Kidney (tissue), 14 donors: Measurements from ENCODE around the gene ZNF488. TPM values are rescaled to one million over a fixed set of nuclear protein-coding genes. Genes with fewer than 3 reads are reported as not detected.
A peak's percentile ranks its signal among the peaks of the same experiment; 100 is the strongest.

Experiments
- DNase-seq, 5 donors: peaks; one replicate each; pipeline ENCODE4 v3.0.0-alpha.2; 2013 to 2020
- FAIRE-seq: peaks from 2 replicates; lab custom pipeline; 2012; peaks lifted over from hg19 to GRCh38; lab: Jason Lieb, UNC
- H3K27ac ChIP-seq, 2 donors: one replicate each; pipeline ENCODE4 v1.7.0; 2013; ENCODE audit warnings: low read depth in 2 of 2, low read length in 2 of 2, inconsistent platforms in 1 of 2
- H3K27me3 ChIP-seq: one replicate; pipeline ENCODE4 v1.7.1; 2013; ENCODE audit warnings: low read length, inconsistent platforms; ENCODE audit not compliant: control insufficient read depth, insufficient read depth
- H3K36me3 ChIP-seq, 3 donors: one replicate each; pipeline versions ENCODE4 v1.7.0 to v1.7.1; 2013; ENCODE audit warnings: low read length in 3 of 3, control low read depth in 1 of 3, inconsistent platforms in 1 of 3; ENCODE audit not compliant: insufficient read depth in 3 of 3, control insufficient read depth in 2 of 3
- H3K4me1 ChIP-seq, 3 donors: one replicate each; pipeline versions ENCODE4 v1.7.0 to v1.7.1; 2013; ENCODE audit warnings: low read length in 3 of 3, inconsistent platforms in 1 of 3, low read depth in 1 of 3; ENCODE audit not compliant: control insufficient read depth in 2 of 3, insufficient read depth in 2 of 3
- H3K4me3 ChIP-seq, 3 donors: one replicate each; pipeline versions ENCODE4 v1.7.0 to v1.8.1; 2013; ENCODE audit warnings: low read length in 3 of 3, control low read depth in 1 of 3, inconsistent platforms in 1 of 3
- H3K9ac ChIP-seq, 3 donors: one replicate each; pipeline versions ENCODE4 v1.7.0 to v1.7.1; 2013; ENCODE audit warnings: low read length in 3 of 3, control low read depth in 1 of 3, inconsistent platforms in 1 of 3
- H3K9me3 ChIP-seq, 3 donors: one replicate each; pipeline versions ENCODE4 v1.7.0 to v1.7.1; 2013; ENCODE audit warnings: low read length in 3 of 3, control low read depth in 1 of 3, inconsistent platforms in 1 of 3; ENCODE audit not compliant: control insufficient read depth in 2 of 3, insufficient read depth in 1 of 3
- intact Hi-C: fragments of 100-400 bp; cut with DNase I; formaldehyde crosslinking; loops from one replicate; pipeline ENCODE4 v1.11.1; 2022
- polyA plus RNA-seq: library from polyadenylated mRNA; stranded (reverse); fragments of 350-450 nt; fragmentation: Illumina TruSeq; extraction: RNeasy Lipid Tissue Mini Kit (QIAGEN cat#74804); gene quantifications from one replicate; pipeline ENCODE4 v1.2.3, GENCODE V29; 2014; ENCODE audit warnings: low read depth, low replicate concordance; ENCODE audit not compliant: insufficient read depth
- total RNA-seq: library from RNA; stranded (reverse); fragmentation: NEBNext Ultra II Directional; extraction: Animal tissue kit (Norgen Biotek cat#: 25700); gene quantifications from one replicate; pipeline ENCODE4 v1.2.1, GENCODE V29; 2021
- TF ChIP-seq, protein P1 (sequence below): IDR thresholded peaks from 3 replicates; pipeline ENCODE4 v1.5.1; 2012; ENCODE audit warnings: mild to moderate bottlenecking, moderate library complexity, borderline replicate concordance; ENCODE audit not compliant: insufficient read depth; ENCODE audit errors: extremely low read depth
- donor health status: control.
- donor health status: control.
- donor health status: control.
- donor health status: control.
- donor health status: control.
- donor health status: DM: yes; HTN: yes; CAD: no.
- donor health status: Normal renal cell carcinoma (clear cell type).

ZNF488 gene
- total and polyA plus RNA-seq, 2 donors from 2014 or later: 0.09 to 4.0 TPM

DNA sequence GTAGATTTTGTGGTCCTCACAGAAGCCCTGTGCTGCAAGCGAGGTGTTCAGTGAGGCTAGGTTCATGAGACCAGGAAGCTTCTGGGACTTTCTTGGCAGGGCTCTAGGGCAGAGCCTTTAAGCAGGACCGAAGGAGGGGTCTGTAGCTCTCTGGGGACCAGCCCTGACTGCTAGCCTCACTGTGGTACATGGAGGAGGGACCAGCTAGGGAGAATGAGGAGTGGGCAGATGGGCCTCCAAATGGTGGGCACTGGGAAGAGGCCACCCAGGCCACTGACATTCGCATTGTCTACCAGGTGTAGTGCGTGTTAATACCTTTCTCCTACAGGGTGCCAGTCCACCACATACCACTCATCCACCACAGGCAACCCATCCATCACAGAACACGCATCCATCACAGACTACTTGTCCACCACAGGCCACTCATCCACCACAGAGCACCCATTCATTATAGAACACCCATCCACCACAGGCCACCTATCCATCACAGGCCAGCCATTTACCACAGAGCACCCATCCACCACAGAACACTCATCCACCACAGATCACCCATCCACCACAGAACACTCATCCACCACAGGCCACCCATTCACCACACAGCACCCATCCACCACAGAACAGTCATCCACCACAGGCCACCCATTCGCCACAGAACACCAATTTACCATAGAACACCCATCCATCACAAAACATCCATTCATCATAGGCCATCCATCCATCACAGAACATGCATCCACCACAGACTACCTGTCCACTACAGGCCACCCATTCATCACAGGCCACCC, 31.6 kb upstream of the ZNF488 start:
- no peaks in the 10 kb centered on the region for H3K4me1 ChIP-seq
- H3K27me3 ChIP-seq: no peaks in the 10 kb centered on the region
- H3K9me3 ChIP-seq: no peaks in the 10 kb centered on the region
- no peak overlapping the region for H3K27ac ChIP-seq
- intact Hi-C loops: no loop called here
- H3K36me3 ChIP-seq: no peaks in the 10 kb centered on the region
- FAIRE-seq (no peak), DNase-seq (no peak)
- no peak overlapping the region for H3K9ac ChIP-seq
- H3K4me3 ChIP-seq: no peak overlapping the region
- TF ChIP-seq, protein P1, sequence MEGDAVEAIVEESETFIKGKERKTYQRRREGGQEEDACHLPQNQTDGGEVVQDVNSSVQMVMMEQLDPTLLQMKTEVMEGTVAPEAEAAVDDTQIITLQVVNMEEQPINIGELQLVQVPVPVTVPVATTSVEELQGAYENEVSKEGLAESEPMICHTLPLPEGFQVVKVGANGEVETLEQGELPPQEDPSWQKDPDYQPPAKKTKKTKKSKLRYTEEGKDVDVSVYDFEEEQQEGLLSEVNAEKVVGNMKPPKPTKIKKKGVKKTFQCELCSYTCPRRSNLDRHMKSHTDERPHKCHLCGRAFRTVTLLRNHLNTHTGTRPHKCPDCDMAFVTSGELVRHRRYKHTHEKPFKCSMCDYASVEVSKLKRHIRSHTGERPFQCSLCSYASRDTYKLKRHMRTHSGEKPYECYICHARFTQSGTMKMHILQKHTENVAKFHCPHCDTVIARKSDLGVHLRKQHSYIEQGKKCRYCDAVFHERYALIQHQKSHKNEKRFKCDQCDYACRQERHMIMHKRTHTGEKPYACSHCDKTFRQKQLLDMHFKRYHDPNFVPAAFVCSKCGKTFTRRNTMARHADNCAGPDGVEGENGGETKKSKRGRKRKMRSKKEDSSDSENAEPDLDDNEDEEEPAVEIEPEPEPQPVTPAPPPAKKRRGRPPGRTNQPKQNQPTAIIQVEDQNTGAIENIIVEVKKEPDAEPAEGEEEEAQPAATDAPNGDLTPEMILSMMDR: no peak

DNA sequence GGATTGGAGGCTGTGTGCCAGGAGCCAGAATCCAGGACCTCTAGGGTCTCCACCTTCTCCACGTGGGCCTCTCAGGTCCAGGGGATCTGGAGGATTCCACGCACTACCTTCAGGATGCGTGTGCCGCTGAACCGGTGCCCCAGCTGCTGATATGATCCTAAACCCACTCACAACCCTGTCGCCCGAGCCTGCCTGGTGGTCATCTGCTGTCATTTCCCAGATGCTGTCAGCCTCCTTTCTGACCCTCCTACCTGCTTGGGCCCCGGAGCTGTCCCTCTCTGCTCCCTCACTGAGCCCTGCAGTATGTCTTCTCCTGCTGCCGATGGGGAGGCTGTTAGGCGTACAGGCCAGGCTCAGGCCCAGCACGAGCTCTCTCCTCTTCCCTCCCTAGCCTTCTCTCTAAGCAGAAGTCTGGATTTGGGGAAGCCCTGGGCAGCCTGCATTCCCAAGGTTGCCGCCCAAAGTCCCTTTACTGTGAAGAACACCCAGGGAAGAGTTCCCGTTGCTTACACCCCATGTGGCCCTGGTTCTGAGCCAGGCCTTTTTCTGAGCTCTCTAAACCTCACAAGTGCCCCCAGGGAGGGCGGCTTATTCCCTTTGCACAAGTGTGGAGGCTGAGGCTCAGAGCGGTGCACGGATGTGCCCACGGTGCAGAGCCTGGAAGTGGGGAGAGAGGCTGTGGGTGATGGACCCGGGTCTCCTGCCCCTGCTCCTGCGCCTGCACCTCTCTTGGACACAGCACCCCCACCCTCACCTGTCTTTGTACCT, 30.8 kb upstream of the ZNF488 start:
- intact Hi-C loops: no loop called here
- Histone ChIP-seq H3K4me3 (no peak overlapping the region), H3K9ac (no peak overlapping the region), H3K9me3 (no peaks in the 10 kb centered on the region), H3K36me3 (no peaks in the 10 kb centered on the region), H3K27ac (no peak overlapping the region), H3K27me3 (no peaks in the 10 kb centered on the region), H3K4me1 (no peaks in the 10 kb centered on the region)
- TF ChIP-seq, protein P1: no peak
- FAIRE-seq (no peak), DNase-seq (peak in 1 of 5 donors; percentile 46)

DNA sequence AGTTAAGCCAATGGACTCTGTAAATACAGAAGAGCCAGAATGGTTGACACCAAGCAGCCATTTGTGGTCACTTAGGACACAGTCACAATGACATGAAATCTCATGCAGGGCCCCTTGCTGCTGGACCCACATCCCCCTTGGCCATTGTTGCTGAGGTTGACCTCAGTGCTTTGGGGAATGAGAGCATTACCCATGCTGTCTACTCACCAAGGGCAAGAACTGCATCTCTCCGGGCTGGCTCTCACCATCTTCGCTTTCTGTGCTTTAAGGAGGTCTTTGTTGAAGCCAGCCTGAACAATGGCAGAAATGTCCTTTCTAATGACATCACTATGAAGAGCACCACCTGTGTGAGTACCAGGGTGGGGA, 30.1 kb upstream of the ZNF488 start:
- no peak for FAIRE-seq
- Histone ChIP-seq H3K9ac (no peak overlapping the region), H3K9me3 (no peaks in the 10 kb centered on the region), H3K36me3 (no peaks in the 10 kb centered on the region), H3K27me3 (no peaks in the 10 kb centered on the region), H3K4me1 (no peaks in the 10 kb centered on the region), H3K27ac (no peak overlapping the region), H3K4me3 (no peak overlapping the region)
- DNase-seq: no peak
- TF ChIP-seq, protein P1: no peak
- intact Hi-C loops: no loop called here
